Posterior cingulate gyrus (tissue), 11 donors: ENCODE data around the gene KRT85.
A peak's percentile ranks its signal among the peaks of the same experiment; 100 is the strongest.

Experiments
- DNase-seq, 10 donors: peaks; one replicate each; pipeline versions ENCODE4 v3.0.0 to v3.0.0-alpha.2; 2020 to 2021; ENCODE audit warnings: mixed read lengths in 3 of 10
- intact Hi-C: fragments of 100-400 bp; cut with DNase I; formaldehyde crosslinking; loops from one replicate; pipeline ENCODE4 v1.15.1; 2023

Gene KRT85

GRCh38 chr12:52370926-52371608 lies 3.8 kb upstream of the KRT85 start:
- intact Hi-C loops, result loop anchor here (5.0 kb wide), 2 partner anchors 136 to 496 kb away; no protein-coding TSS in a partner anchor
- DNase-seq, result peak in 9 of 10 donors; percentile 41 to 85 (median 56)

- intact Hi-C loops, result loop anchor here (5.0 kb wide), 2 partner anchors 137 to 497 kb away; no protein-coding TSS in a partner anchor
- peak in 3 of 10 donors; percentile 52 to 65 (median 63) for DNase-seq
Observed at GRCh38 chr12:52369809-52370208, 2.5 kb upstream of the KRT85 start.

DNA sequence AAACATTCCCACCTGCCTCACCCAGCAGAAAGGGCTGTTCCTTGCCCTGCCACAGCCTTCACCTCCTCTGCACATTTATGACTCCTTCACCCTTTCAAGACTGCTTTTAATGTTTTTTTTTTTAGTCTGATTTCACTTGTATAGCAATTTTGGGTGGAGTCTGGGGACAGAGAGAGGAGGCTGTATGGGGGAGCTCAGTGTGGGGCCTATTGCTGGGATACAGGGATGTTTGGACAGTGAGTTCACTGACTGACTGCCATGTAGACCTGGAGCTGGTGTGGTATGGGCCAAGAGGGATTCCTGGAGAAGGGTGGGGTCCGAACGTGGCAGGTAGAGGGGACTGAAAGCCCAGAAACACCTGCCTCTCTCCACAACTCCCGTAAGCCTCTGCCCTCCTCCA lies 1.9 kb upstream of the KRT85 start:
- intact Hi-C loops, result no loop called here
- DNase-seq, result peak in 2 of 10 donors; percentile 8 to 45

DNA sequence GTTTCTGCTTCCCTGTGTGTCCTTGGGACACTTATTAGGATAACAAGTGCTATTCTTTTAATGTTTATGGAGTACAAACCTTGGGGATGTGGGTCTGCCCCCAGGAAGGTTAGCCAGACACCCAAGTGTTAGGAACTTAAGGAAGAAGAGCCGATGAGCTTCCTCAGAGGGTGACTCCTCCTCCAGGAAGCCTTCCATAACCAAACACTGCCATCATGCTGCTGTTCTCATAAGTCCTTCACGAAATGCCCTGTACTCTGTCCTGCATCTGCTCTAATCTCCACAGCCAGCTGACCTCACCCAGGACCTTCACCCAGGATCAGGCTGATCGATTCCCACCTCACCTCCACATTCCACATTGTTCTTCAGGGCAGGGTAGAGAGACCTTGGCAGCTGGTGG lies 1.2 kb upstream of the KRT85 start:
- DNase-seq, result no peak
- intact Hi-C loops, result no loop called here

DNA sequence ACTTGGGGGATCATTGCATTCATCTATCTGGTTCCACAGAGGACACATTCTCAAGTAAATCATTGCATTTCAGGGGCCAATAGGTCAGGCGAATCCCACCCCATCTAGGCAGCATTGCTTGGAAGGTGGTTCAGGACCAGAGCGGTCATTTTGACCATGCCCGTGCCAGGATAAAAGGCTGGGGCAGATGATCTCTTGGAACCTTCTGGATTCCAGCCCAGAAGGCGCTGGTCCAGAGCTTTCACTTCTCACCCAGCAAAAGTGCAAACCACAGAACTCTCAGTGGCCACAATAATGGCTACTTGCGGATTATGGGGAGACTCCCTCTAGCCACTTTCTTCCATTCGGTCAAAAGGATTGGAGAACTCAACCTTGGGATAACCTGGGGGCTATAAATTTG lies 595 bp upstream of the KRT85 start:
- peak in 2 of 10 donors; percentile 17 to 50 for DNase-seq
- intact Hi-C loops, result no loop called here

DNA sequence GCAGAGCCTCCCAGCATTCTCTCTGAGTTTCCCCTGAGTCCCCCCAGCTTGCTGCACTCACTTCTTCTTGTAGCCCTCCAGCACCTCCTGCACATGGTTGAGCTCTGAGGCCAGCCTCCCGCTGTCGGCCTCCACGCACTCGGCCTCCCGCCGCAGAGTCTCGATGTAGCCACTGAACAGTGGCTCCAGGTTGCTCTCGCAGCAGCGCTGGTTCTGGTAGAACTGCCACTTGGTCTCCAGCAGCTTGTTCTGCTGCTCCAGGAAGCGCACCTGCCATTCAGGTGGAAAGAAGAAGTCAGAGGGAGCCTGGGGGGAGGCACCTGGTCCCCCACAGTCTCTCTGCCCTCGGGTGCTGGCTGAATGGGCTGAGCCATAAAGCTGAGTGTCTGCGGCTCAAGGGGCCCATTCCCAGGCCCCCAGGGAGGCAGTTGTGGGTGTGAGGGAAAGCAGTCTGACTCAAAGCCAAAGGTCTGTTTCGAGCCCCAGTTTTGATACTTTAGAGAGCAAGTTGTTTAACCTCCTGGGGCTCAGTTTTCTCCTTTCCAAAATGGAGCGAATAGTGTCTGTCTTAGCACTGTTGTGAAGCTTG lies 2.3 kb downstream of the KRT85 start:
- intact Hi-C loops, result no loop called here
- DNase-seq, result peak in 1 of 10 donors; percentile 16

- intact Hi-C loops, result no loop called here
Observed at GRCh38 chr12:52364061-52364460, 3.2 kb downstream of the KRT85 start.

GRCh38 chr12:52363111-52363679 lies 4.1 kb downstream of the KRT85 start:
- DNase-seq, result peak in 1 of 10 donors; percentile 42
- intact Hi-C loops, result no loop called here

More at GRCh38 chr12:52364061-52364460, 3.2 kb downstream of the KRT85 start:
- DNase-seq, result peak in 1 of 10 donors; percentile 5

DNA sequence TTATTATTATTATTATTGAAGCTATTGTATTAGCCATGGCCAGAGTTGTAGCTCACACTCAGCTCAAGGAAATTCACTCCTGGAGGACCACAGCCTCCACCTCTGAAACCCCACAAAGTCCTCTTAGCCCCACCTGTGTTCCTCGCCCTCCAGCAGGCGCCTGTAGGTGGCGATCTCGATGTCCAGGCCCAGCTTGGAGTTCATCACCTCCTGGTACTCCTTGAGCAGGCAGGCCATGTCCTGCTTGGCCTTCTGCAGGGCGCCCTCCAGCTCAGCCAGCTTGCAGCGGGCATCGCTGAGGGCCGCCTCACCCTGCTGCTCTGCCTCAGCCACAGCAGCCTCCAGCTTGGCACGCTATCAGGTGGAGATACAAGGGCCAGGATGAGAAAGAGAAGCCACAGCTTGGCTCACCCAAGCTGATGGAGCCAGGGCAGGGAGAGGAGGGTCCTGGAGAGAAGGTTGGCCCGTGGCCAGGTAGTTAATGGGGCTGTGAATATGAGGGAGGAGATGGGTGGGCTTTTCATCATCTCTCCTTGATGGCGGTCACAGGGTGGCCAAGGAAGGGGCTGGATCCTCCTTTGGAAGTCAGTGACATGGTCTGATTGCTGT lies 5.1 kb downstream of the KRT85 start:
- DNase-seq, result peak in 1 of 10 donors; percentile 8
- intact Hi-C loops, result no loop called here

DNA sequence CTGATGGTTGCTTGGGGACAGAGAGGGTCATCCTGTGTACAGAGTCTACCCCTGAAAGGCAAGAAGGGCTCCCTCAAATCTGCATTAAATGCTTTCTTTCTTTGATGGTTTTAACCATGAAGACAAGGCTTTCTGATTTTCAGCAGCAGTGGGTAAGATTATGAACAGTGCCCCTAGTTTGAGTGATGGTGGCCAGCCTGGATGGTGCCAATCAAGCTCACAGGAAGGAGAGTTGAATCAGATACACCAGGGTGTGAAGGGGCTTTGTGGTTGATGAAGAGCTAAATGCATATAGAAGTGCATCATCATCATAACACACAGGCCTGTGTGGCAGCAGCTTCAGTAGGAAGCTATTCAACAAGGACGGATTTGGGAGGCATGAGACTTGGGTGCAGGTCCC lies 5.7 kb downstream of the KRT85 start:
- intact Hi-C loops, result no loop called here

DNA sequence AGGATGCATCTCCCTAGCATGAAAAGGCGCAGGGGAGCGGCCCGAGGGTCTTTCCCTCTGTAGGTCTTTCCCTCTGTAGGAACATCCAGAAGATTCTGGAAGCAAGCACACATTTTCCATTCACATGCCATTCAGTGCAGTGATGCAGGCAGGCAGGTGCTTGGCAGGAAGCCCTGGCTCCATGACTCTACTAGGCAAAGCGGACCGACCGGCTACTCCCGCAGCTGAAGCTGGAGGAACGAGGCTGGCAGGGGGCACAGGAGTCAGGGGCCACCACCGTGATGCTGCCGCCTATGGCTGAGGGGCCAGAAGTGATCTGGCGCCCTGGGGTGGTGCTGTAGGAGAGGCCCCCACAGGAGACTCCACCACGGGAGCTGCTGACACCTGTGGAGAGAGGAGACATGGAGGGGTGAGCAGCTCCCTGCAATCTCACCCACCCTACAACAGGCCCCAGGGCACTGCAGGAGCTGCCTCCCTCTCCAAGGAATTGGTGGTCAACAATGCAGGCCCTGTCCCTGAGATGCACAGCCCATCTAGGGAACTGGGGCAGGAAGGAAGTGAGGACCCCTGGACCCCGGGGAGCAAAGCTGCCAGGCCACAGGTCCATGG lies 6.5 kb downstream of the KRT85 start:
- DNase-seq, result peak in 1 of 10 donors; percentile 70
- intact Hi-C loops, result no loop called here

More for the DNA sequence above, 5.7 kb downstream of the KRT85 start:
- peak in 1 of 10 donors; percentile 8 for DNase-seq

- intact Hi-C loops, result no loop called here
- peak in 1 of 10 donors; percentile 4 for DNase-seq
Observed at GRCh38 chr12:52360106-52360662, 7.1 kb downstream of the KRT85 start.

DNA sequence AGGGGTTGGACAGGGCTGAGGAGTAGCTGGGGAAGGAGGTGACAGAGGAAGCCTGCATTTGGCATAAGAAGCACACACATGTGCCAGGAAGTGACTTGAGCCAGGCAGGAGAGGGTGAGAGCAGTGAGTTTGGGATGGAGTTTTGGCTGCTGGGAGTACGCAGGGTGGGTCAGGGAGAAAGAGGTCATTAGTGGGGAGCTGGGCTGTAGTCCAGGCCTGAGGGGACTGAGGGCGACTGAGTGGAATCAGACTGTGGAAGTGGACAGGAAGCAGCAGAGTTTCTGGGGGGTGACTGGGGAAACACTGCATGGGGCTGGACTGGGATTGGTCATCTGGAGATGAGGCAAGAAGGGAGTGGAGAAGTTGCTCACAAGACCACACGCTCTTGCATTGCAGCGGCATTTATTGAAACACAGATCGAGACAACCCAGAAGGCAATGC lies 7.6 kb downstream of the KRT85 start:
- intact Hi-C loops, result no loop called here
- peak in 1 of 10 donors; percentile 6 for DNase-seq

- DNase-seq, result peak in 2 of 10 donors; percentile 39 to 55
- intact Hi-C loops, result no loop called here
Observed at GRCh38 chr12:52358575-52359350, 8.5 kb downstream of the KRT85 start.

DNA sequence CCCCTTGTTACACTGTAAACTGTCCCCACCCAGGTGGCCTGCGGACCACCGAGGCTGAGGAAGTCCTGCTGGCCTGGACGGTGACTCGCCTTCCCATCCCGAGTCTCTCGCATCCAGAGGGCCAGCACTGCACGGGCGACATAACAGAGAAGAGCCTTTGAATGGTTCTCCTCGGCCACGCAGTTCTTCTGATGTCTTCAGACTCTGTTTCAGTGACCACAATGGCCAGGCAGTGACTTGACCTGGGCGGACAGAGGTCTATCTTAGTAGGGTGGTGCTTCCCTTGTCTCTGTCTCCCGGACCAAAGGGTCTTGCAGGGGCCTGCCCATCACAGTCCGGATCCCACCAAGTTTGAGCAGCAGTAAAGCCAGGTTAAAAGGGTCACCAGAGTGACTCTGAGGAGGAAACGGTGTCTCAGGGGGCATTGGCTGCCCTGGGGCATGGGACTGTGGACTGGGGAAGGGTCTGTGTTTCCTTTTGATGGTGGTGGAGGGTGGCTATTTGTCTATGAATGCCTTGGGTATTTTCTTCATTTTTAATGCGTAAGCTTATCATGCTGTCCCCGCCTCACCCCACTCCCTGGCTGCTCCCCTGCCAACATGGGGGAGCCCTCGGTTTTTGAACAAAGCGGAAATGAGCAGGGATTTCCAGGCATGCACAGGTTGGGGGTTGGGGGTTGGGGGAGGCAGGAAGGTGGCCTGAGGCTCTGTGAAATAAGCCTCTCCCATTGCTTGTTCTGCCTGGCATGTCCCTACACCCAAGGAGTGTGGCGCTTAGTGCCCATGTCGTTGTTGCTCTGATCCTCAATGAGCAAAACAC lies 10.3 kb downstream of the KRT85 start:
- intact Hi-C loops, result no loop called here
- DNase-seq, result no peak

DNA sequence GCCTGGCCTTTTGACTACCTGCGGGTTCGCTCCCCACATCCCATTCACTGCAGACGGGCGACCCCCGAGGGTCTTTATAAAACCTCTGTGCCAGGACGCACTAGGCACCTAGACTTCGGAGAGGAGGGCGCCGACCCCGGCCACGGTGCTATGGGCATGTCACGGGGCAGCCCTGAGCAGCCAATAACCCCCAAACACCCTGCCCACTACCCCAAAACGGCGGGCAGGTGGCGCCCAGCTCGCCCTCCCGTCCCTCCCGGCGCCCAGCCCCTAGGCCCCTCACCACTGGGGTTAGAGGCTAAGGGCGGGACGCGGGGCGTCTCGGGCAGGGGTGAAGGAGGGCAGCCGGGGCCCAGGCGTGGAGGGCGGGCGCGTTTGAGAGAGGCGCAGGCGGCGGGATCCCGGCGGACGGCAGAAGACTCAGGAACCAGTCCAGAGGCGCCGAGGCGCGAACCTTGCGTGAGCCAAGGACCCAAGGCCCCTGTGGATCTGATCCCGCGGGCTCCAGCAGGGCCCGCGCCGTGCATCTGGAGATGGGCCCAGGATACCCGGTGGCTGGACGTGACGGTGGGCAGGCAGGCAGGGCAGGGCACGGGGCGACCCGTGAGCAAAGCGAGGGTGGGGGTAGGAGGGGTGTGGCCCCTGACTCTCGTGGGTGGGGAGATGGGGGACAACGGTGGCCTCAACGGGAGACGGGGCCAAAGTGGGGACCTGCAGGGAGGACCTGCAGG lies 11.1 kb downstream of the KRT85 start:
- intact Hi-C loops, result no loop called here
- DNase-seq, result peak in 1 of 10 donors; percentile 63

- intact Hi-C loops, result no loop called here
- DNase-seq, result peak in 1 of 10 donors; percentile 7
Observed at GRCh38 chr12:52355176-52355575, 12.1 kb downstream of the KRT85 start.

DNA sequence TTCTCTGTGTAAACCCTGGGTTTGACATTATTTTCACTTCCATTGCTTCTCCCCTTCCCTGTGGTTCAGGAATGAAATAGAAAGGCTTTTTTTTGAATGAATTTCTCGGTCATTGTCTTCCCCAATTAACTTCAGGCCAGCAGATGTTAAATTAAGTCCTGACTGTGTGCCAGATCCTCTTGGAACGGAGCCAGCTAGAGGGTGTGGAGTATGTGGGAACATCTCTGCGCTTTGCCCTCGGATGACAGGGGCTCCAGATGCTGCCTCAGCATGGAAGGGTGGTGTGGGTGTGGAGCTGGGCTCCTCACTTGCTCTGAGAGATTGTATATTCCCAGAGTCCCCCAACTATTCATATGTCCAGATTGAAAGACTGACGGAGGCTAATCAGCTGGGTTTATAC lies 13.1 kb downstream of the KRT85 start:
- DNase-seq, result peak in 1 of 10 donors; percentile 19

More for the DNA sequence above, 13.1 kb downstream of the KRT85 start:
- intact Hi-C loops, result no loop called here
